Measurements from ENCODE around the gene NFE2L2. TPM values are rescaled to one million over a fixed set of nuclear protein-coding genes. Genes with fewer than 3 reads are reported as not detected.

Gene NFE2L2
- total RNA-seq, 1 donor: 127 TPM

GRCh38 chr2:177281400-177282180, 17.1 kb upstream of the NFE2L2 start:
- TF ChIP-seq CTCF (IDR thresholded peaks at IDR 0.05; ENCODE audit: insufficient read depth, low read length): no peak
- DNase-seq (ENCODE audit: low read depth): no peak
- no peak overlapping the region for H3K4me3 ChIP-seq (ENCODE audit: low read depth, low read length)

- no peak overlapping the region for H3K4me3 ChIP-seq (ENCODE audit: low read depth, low read length)
- no peak for TF ChIP-seq CTCF (IDR thresholded peaks at IDR 0.05; ENCODE audit: insufficient read depth, low read length)
- DNase-seq (ENCODE audit: low read depth): no peak
Observed at GRCh38 chr2:177279847-177280246, 15.3 kb upstream of the NFE2L2 start.

- no peak for TF ChIP-seq CTCF (IDR thresholded peaks at IDR 0.05; ENCODE audit: insufficient read depth, low read length)
- DNase-seq (ENCODE audit: low read depth): peak; percentile 93
- H3K4me3 ChIP-seq (ENCODE audit: low read depth, low read length): peak overlapping the region; percentile 19
Observed at GRCh38 chr2:177275743-177276055, 11.2 kb upstream of the NFE2L2 start.

GRCh38 chr2:177275040-177275742, 10.7 kb upstream of the NFE2L2 start:
- no peak for TF ChIP-seq CTCF (IDR thresholded peaks at IDR 0.05; ENCODE audit: insufficient read depth, low read length)
- DNase-seq (ENCODE audit: low read depth): peak; percentile 93
- H3K4me3 ChIP-seq (ENCODE audit: low read depth, low read length): no peak overlapping the region

GRCh38 chr2:177273408-177273807, 8.9 kb upstream of the NFE2L2 start:
- peak; percentile 79 for DNase-seq (ENCODE audit: low read depth)
- no peak overlapping the region for H3K4me3 ChIP-seq (ENCODE audit: low read depth, low read length)

GRCh38 chr2:177272765-177273164, 8.2 kb upstream of the NFE2L2 start:
- H3K4me3 ChIP-seq (ENCODE audit: low read depth, low read length): no peak overlapping the region
- TF ChIP-seq CTCF (IDR thresholded peaks at IDR 0.05; ENCODE audit: insufficient read depth, low read length): no peak
- no peak for DNase-seq (ENCODE audit: low read depth)

More at GRCh38 chr2:177273408-177273807, 8.9 kb upstream of the NFE2L2 start:
- no peak for TF ChIP-seq CTCF (IDR thresholded peaks at IDR 0.05; ENCODE audit: insufficient read depth, low read length)
